Left ventricle myocardium inferior (tissue), 1 donor: Measurements from ENCODE around the gene NEU1. TPM values are rescaled to one million over a fixed set of nuclear protein-coding genes. Genes with fewer than 3 reads are reported as not detected.
"Not testable (repeated sequence)": the region's sequence is repeated elsewhere in the genome, so short reads cannot be mapped to it uniquely, and the experiment has no call there.

ENCODE experiments used
- DNase-seq: peaks from one replicate; pipeline ENCODE4 v3.0.0-alpha.2; 2020
- H3K27ac ChIP-seq: fragments of 200-600 bp; replicated peaks from 2 replicates; pipeline ENCODE4 v1.8.0; 2021
- H3K27me3 ChIP-seq: fragments of 200-600 bp; 2 replicates; pipeline ENCODE4 v1.8.0; 2021; ENCODE audit warnings: low read depth
- H3K36me3 ChIP-seq: fragments of 200-600 bp; 2 replicates; pipeline ENCODE4 v1.8.0; 2021
- H3K4me1 ChIP-seq: fragments of 200-600 bp; 2 replicates; pipeline ENCODE4 v1.8.0; 2021
- H3K4me3 ChIP-seq: fragments of 200-600 bp; 2 replicates; pipeline ENCODE4 v1.8.0; 2021; ENCODE audit warnings: mild to moderate bottlenecking, moderate library complexity
- H3K9me3 ChIP-seq: fragments of 200-600 bp; replicated peaks from 2 replicates; pipeline ENCODE4 v1.8.0; 2021
- intact Hi-C: fragments of 100-400 bp; cut with micrococcal nuclease; formaldehyde crosslinking; loops from one replicate; pipeline ENCODE4 v1.11.0; 2022
- total RNA-seq: library from RNA; stranded (reverse); fragmentation: NEBNext Ultra II Directional; extraction: Animal tissue kit (Norgen Biotek cat#: 25700); gene quantifications from one replicate; pipeline ENCODE4 v1.2.1, GENCODE V29; 2021
- TF ChIP-seq, protein P1 (sequence below): fragments of 200-600 bp; IDR thresholded peaks from 2 replicates; pipeline ENCODE4 v1.8.0; 2021; ENCODE audit warnings: antibody characterized with exemption, mild to moderate bottlenecking, borderline replicate concordance
- donor health status: DM: no; HTN: yes; CAD: no; lungs with severe emphysema.

NEU1 gene
- total RNA-seq, 1 donor from 2014 or later: 26.0 TPM

DNA sequence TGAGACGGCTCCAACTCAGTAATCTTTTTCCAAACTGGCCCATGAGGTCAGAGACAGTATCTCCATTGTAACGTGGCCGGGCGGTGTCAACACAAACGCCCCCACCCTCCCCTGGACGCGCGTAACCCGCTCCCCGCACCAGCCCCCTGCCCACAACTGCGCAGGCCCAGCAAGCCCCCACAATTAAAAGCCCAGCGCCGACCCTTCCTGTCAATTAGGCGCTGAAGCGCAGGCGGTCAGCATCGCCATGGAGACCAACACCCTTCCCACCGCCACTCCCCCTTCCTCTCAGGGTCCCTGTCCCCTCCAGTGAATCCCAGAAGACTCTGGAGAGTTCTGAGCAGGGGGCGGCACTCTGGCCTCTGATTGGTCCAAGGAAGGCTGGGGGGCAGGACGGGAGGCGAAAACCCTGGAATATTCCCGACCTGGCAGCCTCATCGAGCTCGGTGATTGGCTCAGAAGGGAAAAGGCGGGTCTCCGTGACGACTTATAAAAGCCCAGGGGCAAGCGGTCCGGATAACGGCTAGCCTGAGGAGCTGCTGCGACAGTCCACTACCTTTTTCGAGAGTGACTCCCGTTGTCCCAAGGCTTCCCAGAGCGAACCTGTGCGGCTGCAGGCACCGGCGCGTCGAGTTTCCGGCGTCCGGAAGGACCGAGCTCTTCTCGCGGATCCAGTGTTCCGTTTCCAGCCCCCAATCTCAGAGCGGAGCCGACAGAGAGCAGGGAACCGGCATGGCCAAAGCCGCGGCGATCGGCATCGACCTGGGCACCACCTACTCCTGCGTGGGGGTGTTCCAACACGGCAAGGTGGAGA is 47.4 kb downstream of the NEU1 start, which contains the start of the genes HSPA1A and HSPA1L:
Gene HSPA1A (plus strand): TSS at position 519 of the 814 bp plus-strand sequence. CDS start 214 bp downstream, at position 733.
Gene HSPA1L (minus strand): TSS at position 259 of the 814 bp plus-strand sequence. CDS start 3,311 bp downstream, outside the sequence.
- Histone ChIP-seq H3K4me1 (peaks cover 42% of the 10 kb centered on the region), H3K9me3 (no peaks in the 10 kb centered on the region), H3K27me3 (no peaks in the 10 kb centered on the region), H3K4me3 (peak within 1 kb of the TSS; percentile 75), H3K36me3 (no peaks in the 10 kb centered on the region), H3K27ac (peak within 1 kb of the TSS; percentile 100)
- DNase-seq: peak; percentile 95
- TF ChIP-seq, protein P1, sequence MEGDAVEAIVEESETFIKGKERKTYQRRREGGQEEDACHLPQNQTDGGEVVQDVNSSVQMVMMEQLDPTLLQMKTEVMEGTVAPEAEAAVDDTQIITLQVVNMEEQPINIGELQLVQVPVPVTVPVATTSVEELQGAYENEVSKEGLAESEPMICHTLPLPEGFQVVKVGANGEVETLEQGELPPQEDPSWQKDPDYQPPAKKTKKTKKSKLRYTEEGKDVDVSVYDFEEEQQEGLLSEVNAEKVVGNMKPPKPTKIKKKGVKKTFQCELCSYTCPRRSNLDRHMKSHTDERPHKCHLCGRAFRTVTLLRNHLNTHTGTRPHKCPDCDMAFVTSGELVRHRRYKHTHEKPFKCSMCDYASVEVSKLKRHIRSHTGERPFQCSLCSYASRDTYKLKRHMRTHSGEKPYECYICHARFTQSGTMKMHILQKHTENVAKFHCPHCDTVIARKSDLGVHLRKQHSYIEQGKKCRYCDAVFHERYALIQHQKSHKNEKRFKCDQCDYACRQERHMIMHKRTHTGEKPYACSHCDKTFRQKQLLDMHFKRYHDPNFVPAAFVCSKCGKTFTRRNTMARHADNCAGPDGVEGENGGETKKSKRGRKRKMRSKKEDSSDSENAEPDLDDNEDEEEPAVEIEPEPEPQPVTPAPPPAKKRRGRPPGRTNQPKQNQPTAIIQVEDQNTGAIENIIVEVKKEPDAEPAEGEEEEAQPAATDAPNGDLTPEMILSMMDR: no peak
- intact Hi-C loops: no loop called here

DNA sequence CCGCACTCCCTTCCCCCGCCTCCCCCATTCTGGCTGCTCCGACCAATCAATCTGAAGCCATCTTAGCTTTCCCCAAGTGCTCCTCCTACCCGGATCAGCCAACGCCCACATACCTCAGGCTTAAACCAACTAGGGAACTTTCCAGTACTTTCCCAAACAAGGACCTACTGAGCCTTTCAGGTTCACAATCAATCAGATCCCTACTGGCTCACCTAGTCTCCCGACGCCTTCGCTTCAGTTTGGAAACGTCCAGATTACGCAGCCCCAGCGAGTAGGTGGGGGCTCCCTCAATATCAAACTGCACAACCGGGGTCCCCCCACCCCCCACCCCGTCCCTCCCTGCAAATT is 48.0 kb downstream of the NEU1 start:
- intact Hi-C loops: no loop called here
- peak overlapping the region; percentile 75 for H3K4me3 ChIP-seq
- H3K4me1 ChIP-seq: peaks cover 36% of the 10 kb centered on the region
- TF ChIP-seq, protein P1: no peak
- H3K27ac ChIP-seq: peak overlapping the region; percentile 100
- H3K9me3 ChIP-seq: no peaks in the 10 kb centered on the region
- no peaks in the 10 kb centered on the region for H3K36me3 ChIP-seq
- no peaks in the 10 kb centered on the region for H3K27me3 ChIP-seq
- DNase-seq: peak; percentile 96

DNA sequence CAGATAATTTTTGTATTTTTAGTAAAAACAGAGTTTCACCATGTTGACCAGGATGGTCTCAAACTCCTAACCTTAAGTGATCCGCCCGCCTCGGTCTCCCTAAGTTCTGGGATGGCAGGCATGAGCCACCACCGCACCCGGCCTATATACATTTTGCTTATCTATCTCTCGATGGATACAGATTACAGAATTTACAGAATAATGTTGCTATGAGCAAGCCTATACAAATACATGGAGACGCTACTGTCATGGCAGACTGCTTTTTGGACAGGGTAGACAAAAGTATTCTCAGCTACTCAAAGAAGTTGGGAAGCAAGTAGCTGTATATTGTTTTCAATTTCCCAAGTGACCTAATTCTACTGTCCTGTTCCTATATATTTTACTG is 49.2 kb downstream of the NEU1 start:
- Histone ChIP-seq H3K4me3 (peak overlapping the region; percentile 75), H3K36me3 (no peaks in the 10 kb centered on the region), H3K27me3 (no peaks in the 10 kb centered on the region), H3K27ac (peak overlapping the region; percentile 100), H3K9me3 (no peaks in the 10 kb centered on the region), H3K4me1 (peaks cover 24% of the 10 kb centered on the region)
- no peak for DNase-seq
- TF ChIP-seq, protein P1: no peak
- intact Hi-C loops: no loop called here

DNA sequence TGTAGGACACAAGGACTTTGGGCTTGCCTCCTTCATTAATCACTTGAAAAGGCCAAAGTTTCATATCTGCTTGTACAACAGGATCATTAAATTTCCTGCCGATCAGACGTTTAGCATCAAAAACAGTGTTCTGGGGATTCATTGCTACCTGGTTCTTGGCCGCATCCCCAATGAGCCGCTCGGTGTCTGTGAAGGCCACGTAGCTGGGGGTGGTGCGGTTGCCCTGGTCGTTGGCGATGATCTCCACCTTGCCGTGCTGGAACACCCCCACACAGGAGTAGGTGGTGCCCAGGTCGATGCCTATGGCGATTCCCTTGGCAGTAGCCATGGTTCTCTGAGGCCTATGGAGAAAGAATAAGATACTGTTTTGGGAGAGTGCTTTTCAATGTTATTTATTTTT is 51.0 kb downstream of the NEU1 start:
- Histone ChIP-seq H3K4me1 (peaks cover 18% of the 10 kb centered on the region), H3K27ac (no peak overlapping the region), H3K27me3 (no peaks in the 10 kb centered on the region), H3K4me3 (no peak overlapping the region), H3K9me3 (no peaks in the 10 kb centered on the region), H3K36me3 (no peaks in the 10 kb centered on the region)
- TF ChIP-seq, protein P1: no peak
- intact Hi-C loops: no loop called here
- no peak for DNase-seq

DNA sequence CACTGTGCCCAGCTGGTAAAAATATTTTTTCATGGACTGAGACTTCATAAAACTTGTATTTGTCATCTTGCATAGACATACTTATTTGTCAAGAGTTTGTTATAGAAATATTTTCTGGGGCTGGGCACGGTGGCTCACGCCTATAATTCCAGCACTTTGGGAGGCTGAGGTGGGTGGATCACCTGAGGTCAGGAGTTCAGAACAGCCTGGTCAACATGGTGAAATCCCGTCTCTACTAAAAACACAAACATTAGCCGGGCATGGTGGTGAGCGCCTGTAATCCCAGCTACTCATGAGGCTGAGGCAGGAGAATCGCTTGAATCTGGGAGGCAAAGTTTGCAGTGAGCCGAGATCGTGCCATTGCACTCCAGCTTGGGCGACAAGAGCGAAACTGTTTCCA is 54.0 kb downstream of the NEU1 start:
- H3K36me3 ChIP-seq, H3K27ac ChIP-seq, H3K9me3 ChIP-seq, intact Hi-C loops, H3K4me3 ChIP-seq, DNase-seq, H3K27me3 ChIP-seq: not testable (repeated sequence)
- H3K4me1 ChIP-seq: peaks cover 26% of the 10 kb centered on the region

Other genes starting within 250 kb of the NEU1 start
- 15.2 TPM for gene AIF1, start 247.6 kb downstream of the NEU1 start, total RNA-seq
- 82.4 TPM for gene PRRC2A, start 242.1 kb downstream of the NEU1 start, total RNA-seq
- gene BAG6, start 210.2 kb downstream of the NEU1 start, total RNA-seq: 260 TPM
- 2.4 TPM for gene APOM, start 206.9 kb downstream of the NEU1 start, total RNA-seq
- gene C6orf47, start 202.0 kb downstream of the NEU1 start, total RNA-seq: 16.9 TPM
- 19.2 TPM for gene GPANK1, start 197.8 kb downstream of the NEU1 start, total RNA-seq
- 105 TPM for gene CSNK2B, start 196.7 kb downstream of the NEU1 start, total RNA-seq
- 4.4 TPM for gene LY6G5B, start 192.8 kb downstream of the NEU1 start, total RNA-seq
- gene LY6G5C, start 181.8 kb downstream of the NEU1 start, total RNA-seq: 1.5 TPM
- gene ABHD16A, start 159.5 kb downstream of the NEU1 start, total RNA-seq: 29.6 TPM
- not detected for gene LY6G6F, start 156.0 kb downstream of the NEU1 start, total RNA-seq
- gene LY6G6D, start 147.5 kb downstream of the NEU1 start, total RNA-seq: not detected
- not detected for gene LY6G6C, start 141.1 kb downstream of the NEU1 start, total RNA-seq
- 0.19 TPM for gene MPIG6B, start 139.4 kb downstream of the NEU1 start, total RNA-seq
- 36.1 TPM for gene DDAH2, start 133.5 kb downstream of the NEU1 start, total RNA-seq
- gene CLIC1, start 126.3 kb downstream of the NEU1 start, total RNA-seq: 78.0 TPM
- 1.3 TPM for gene MSH5, start 122.8 kb downstream of the NEU1 start, total RNA-seq
- gene SAPCD1, start 100.2 kb downstream of the NEU1 start, total RNA-seq: not detected
- 14.7 TPM for gene VWA7, start 85.5 kb downstream of the NEU1 start, total RNA-seq
- gene VARS1, start 67.1 kb downstream of the NEU1 start, total RNA-seq: 20.0 TPM
- gene LSM2, start 55.9 kb downstream of the NEU1 start, total RNA-seq: 19.4 TPM
- 2.2 TPM for gene HSPA1L, start 47.5 kb downstream of the NEU1 start, total RNA-seq
- 271 TPM for gene HSPA1A, start 47.3 kb downstream of the NEU1 start, total RNA-seq
- 184 TPM for gene HSPA1B, start 35.1 kb downstream of the NEU1 start, total RNA-seq
- 0.08 TPM for gene SLC44A4, start 16.2 kb upstream of the NEU1 start, total RNA-seq
- gene EHMT2, start 34.9 kb upstream of the NEU1 start, total RNA-seq: 15.6 TPM
- 3.5 TPM for gene ZBTB12, start 39.3 kb upstream of the NEU1 start, total RNA-seq
- gene C2, start 64.9 kb upstream of the NEU1 start, total RNA-seq: 9.7 TPM
- 3.7 TPM for gene CFB, start 83.3 kb upstream of the NEU1 start, total RNA-seq
- 39.3 TPM for gene NELFE, start 96.2 kb upstream of the NEU1 start, total RNA-seq
- gene SKIC2, start 96.4 kb upstream of the NEU1 start, total RNA-seq: 32.9 TPM
- gene DXO, start 109.3 kb upstream of the NEU1 start, total RNA-seq: 11.2 TPM
- 76.2 TPM for gene C4A, start 119.2 kb upstream of the NEU1 start, total RNA-seq
- gene C4B, start 152.0 kb upstream of the NEU1 start, total RNA-seq: 72.9 TPM
- gene CYP21A2, start 175.6 kb upstream of the NEU1 start, total RNA-seq: 0.41 TPM
- gene TNXB, start 246.5 kb upstream of the NEU1 start, total RNA-seq: 73.0 TPM